Measurements from ENCODE around the gene S100A1. TPM values are rescaled to one million over a fixed set of nuclear protein-coding genes. Genes with fewer than 3 reads are reported as not detected.
A peak's percentile ranks its signal among the peaks of the same experiment; 100 is the strongest.

Gene S100A1
- total and polyA plus RNA-seq, 10 of the 15 experiments (the other 5 are each of a cell fraction or from before 2014, with no cell fraction given): 0.13 to 0.29 TPM; not detected in 8

DNA sequence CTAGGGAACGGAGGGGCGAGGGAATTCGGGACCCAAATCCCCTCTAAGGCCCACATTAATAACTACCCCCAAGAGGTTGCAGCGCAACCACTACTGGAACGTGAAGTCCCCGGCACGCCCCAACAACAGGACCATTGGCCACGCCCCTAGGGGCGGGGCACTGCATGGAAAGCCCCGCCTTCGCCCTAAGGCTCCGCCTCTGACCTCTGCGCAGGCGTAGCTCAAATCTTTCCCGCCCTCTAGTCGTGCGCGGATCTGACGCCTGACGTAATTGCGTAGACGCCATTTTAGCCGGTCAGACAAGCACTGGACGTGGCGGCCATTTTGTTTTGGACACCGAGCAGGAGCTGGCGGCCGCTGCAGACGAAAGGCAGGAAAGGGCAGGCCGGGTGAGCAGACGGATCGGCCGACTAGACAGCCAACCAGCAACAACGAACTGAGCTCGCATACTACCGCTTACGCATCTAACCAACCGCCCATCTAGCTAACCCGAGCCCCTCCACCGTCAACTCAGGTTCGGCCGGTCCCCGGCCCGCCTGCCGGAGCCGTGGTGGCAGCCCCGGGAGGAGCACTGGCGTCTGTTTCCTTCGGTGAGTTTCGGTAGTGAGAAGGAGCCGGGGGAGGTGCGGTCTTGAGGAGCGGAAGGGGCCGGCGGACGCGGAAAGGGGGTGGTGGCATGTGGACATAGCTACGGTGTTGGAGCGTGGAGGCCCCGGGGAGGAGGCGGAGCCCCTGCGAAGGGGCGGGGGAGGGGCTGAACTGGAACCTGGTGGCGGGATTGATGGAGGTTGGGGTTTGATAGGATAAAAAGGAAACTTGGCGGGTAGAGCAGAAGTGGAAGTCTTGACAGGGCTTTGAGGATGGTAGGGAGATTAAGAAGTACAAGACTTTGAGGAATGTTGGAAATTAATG, 5.8 kb downstream of the S100A1 start, which contains the start of gene CHTOP (continued):
- TF ChIP-seq, protein P1, sequence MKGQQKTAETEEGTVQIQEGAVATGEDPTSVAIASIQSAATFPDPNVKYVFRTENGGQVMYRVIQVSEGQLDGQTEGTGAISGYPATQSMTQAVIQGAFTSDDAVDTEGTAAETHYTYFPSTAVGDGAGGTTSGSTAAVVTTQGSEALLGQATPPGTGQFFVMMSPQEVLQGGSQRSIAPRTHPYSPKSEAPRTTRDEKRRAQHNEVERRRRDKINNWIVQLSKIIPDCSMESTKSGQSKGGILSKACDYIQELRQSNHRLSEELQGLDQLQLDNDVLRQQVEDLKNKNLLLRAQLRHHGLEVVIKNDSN (IDR thresholded peaks at IDR 0.05; ENCODE audit: borderline replicate concordance, extremely low read length, insufficient read depth, low read depth, low read length): no peak
- TF ChIP-seq STAT3 (IDR thresholded peaks at IDR 0.05; ENCODE audit: low read depth, low read length) (no peak), CHD1 (IDR thresholded peaks at IDR 0.05; ENCODE audit: low read depth, low read length) (peak; percentile 94), ZZZ3 (IDR thresholded peaks at IDR 0.05; ENCODE audit: control insufficient read depth, insufficient read length, low read depth) (no peak), TCF3 (IDR thresholded peaks at IDR 0.05; ENCODE audit: borderline replicate concordance, insufficient read depth, low read depth, low read length) (peak; percentile 80), ZBTB33 (IDR thresholded peaks at IDR 0.05) (no peak), EZH2 (IDR thresholded peaks at IDR 0.05; ENCODE audit: borderline replicate concordance, control insufficient read depth, low read depth, low read length) (no peak), RFX5 (IDR thresholded peaks at IDR 0.05; ENCODE audit: low read depth, low read length) (0 out of 2 replicates have a peak, but pooled peaks have one; percentile 22), DPF2 (IDR thresholded peaks at IDR 0.05) (peak; percentile 94), WRNIP1 (IDR thresholded peaks at IDR 0.05; ENCODE audit: borderline replicate concordance, low read depth, low read length) (no peak), CBX5 (IDR thresholded peaks at IDR 0.05; ENCODE audit: low read depth) (peak; percentile 84; the same call in 1 of the 2 replicates), MYC (IDR thresholded peaks at IDR 0.05; ENCODE audit: insufficient read depth, insufficient read length, insufficient replicate concordance, low read length, severe bottlenecking) (peak; percentile 48), POLR2AphosphoS5 (IDR thresholded peaks at IDR 0.05; ENCODE audit: low read length) (peak; percentile 99), NFIC (IDR thresholded peaks at IDR 0.05; ENCODE audit: low read depth, low read length) (no peak), SUPT20H (IDR thresholded peaks at IDR 0.05; ENCODE audit: borderline replicate concordance, control insufficient read depth, low read depth, low read length) (no peak), FOS (IDR thresholded peaks at IDR 0.05; ENCODE audit: borderline replicate concordance, extremely low read depth, insufficient read length) (no peak), KLF5 (IDR thresholded peaks at IDR 0.05; ENCODE audit: partially characterized antibody) (peak; percentile 69), SMAD5 (IDR thresholded peaks at IDR 0.05; ENCODE audit: low read depth) (peak; percentile 97), CREB1 (IDR thresholded peaks at IDR 0.05; ENCODE audit: low read depth) (peak; percentile 93), POU2F2 (IDR thresholded peaks at IDR 0.05; ENCODE audit: borderline replicate concordance, low read depth, low read length) (peak; percentile 70; the same call in 2 of the 3 replicates), ATF3 (IDR thresholded peaks at IDR 0.05; ENCODE audit: borderline replicate concordance, extremely low read depth, low read depth, low read length) (no peak)
- TF ChIP-seq, protein P2, sequence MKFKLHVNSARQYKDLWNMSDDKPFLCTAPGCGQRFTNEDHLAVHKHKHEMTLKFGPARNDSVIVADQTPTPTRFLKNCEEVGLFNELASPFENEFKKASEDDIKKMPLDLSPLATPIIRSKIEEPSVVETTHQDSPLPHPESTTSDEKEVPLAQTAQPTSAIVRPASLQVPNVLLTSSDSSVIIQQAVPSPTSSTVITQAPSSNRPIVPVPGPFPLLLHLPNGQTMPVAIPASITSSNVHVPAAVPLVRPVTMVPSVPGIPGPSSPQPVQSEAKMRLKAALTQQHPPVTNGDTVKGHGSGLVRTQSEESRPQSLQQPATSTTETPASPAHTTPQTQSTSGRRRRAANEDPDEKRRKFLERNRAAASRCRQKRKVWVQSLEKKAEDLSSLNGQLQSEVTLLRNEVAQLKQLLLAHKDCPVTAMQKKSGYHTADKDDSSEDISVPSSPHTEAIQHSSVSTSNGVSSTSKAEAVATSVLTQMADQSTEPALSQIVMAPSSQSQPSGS (IDR thresholded peaks at IDR 0.05; ENCODE audit: low read length): peak; percentile 85
